Measurements from ENCODE around the gene MCF2L. TPM values are rescaled to one million over a fixed set of nuclear protein-coding genes. Genes with fewer than 3 reads are reported as not detected.
"Not testable (repeated sequence)": the region's sequence is repeated elsewhere in the genome, so short reads cannot be mapped to it uniquely, and the experiment has no call there.

Gene MCF2L
- total RNA-seq, 1 experiment from 2014 or later: 5.8 TPM

GRCh38 chr13:113066142-113066455 is 97.1 kb downstream of the MCF2L start:
- DNase-seq: no peak
- H3K36me3 ChIP-seq: no peaks in the 10 kb centered on the region
- H3K4me3 ChIP-seq: no peak overlapping the region
- no peaks in the 10 kb centered on the region for H3K9me3 ChIP-seq
- peaks cover 20% of the 10 kb centered on the region for H3K27me3 ChIP-seq

GRCh38 chr13:113066746-113067145 is 97.7 kb downstream of the MCF2L start:
- no peak for DNase-seq
- H3K36me3 ChIP-seq: no peaks in the 10 kb centered on the region
- H3K27me3 ChIP-seq: peaks cover 23% of the 10 kb centered on the region
- H3K9me3 ChIP-seq: no peaks in the 10 kb centered on the region
- no peak overlapping the region for H3K4me3 ChIP-seq

- Histone ChIP-seq H3K36me3 (no peaks in the 10 kb centered on the region), H3K27me3 (peaks cover 14% of the 10 kb centered on the region), H3K9me3 (no peaks in the 10 kb centered on the region), H3K4me3 (no peak overlapping the region)
- no peak for DNase-seq
Measured at GRCh38 chr13:113069861-113070805, 101.1 kb downstream of the MCF2L start.

- Histone ChIP-seq H3K36me3 (no peaks in the 10 kb centered on the region), H3K4me3 (no peak overlapping the region), H3K27me3 (0 out of 2 replicates have a peak, but pooled peaks cover 13% of the 10 kb centered on the region), H3K9me3 (no peaks in the 10 kb centered on the region)
- no peak for DNase-seq
Measured at GRCh38 chr13:113070855-113071254, 101.8 kb downstream of the MCF2L start.

GRCh38 chr13:113072376-113072775 is 103.4 kb downstream of the MCF2L start:
- no peaks in the 10 kb centered on the region for H3K9me3 ChIP-seq
- 0 out of 2 replicates have a peak, but pooled peaks cover 13% of the 10 kb centered on the region for H3K27me3 ChIP-seq
- H3K4me3 ChIP-seq: no peak overlapping the region
- H3K36me3 ChIP-seq: no peaks in the 10 kb centered on the region
- no peak for DNase-seq

GRCh38 chr13:113073942-113074341 is 104.9 kb downstream of the MCF2L start:
- H3K27me3 ChIP-seq: 0 out of 2 replicates have a peak, but pooled peaks cover 13% of the 10 kb centered on the region
- no peak for DNase-seq
- H3K4me3 ChIP-seq: no peak overlapping the region
- no peaks in the 10 kb centered on the region for H3K9me3 ChIP-seq
- no peaks in the 10 kb centered on the region for H3K36me3 ChIP-seq

GRCh38 chr13:113074401-113074800 is 105.4 kb downstream of the MCF2L start:
- no peaks in the 10 kb centered on the region for H3K9me3 ChIP-seq
- no peaks in the 10 kb centered on the region for H3K36me3 ChIP-seq
- H3K27me3 ChIP-seq: 0 out of 2 replicates have a peak, but pooled peaks cover 13% of the 10 kb centered on the region
- H3K4me3 ChIP-seq: no peak overlapping the region
- no peak for DNase-seq

GRCh38 chr13:113074876-113075275 is 105.9 kb downstream of the MCF2L start:
- H3K36me3 ChIP-seq: no peaks in the 10 kb centered on the region
- no peak overlapping the region for H3K4me3 ChIP-seq
- H3K27me3 ChIP-seq: 0 out of 2 replicates have a peak, but pooled peaks cover 13% of the 10 kb centered on the region
- no peaks in the 10 kb centered on the region for H3K9me3 ChIP-seq
- DNase-seq: no peak

- Histone ChIP-seq H3K9me3 (no peaks in the 10 kb centered on the region), H3K36me3 (no peaks in the 10 kb centered on the region), H3K27me3 (0 out of 2 replicates have a peak, but pooled peaks cover 13% of the 10 kb centered on the region), H3K4me3 (no peak overlapping the region)
- DNase-seq: no peak
Measured at GRCh38 chr13:113075711-113076110, 106.7 kb downstream of the MCF2L start.

- no peaks in the 10 kb centered on the region for H3K36me3 ChIP-seq
- 0 out of 2 replicates have a peak, but pooled peaks cover 9% of the 10 kb centered on the region for H3K27me3 ChIP-seq
Measured at GRCh38 chr13:113076681-113077401, 107.8 kb downstream of the MCF2L start.

GRCh38 chr13:113077566-113077952 is 108.5 kb downstream of the MCF2L start:
- H3K27me3 ChIP-seq: 0 out of 2 replicates have a peak, but pooled peaks cover 2% of the 10 kb centered on the region
- no peaks in the 10 kb centered on the region for H3K9me3 ChIP-seq
- no peak overlapping the region for H3K4me3 ChIP-seq
- H3K36me3 ChIP-seq: no peaks in the 10 kb centered on the region
- DNase-seq: no peak

More at GRCh38 chr13:113076681-113077401, 107.8 kb downstream of the MCF2L start:
- DNase-seq: no peak
- Histone ChIP-seq H3K4me3 (no peak overlapping the region), H3K9me3 (no peaks in the 10 kb centered on the region)

GRCh38 chr13:113077953-113078901 is 109.2 kb downstream of the MCF2L start:
- Histone ChIP-seq H3K27me3 (no peaks in the 10 kb centered on the region), H3K4me3 (no peak overlapping the region), H3K9me3 (no peaks in the 10 kb centered on the region), H3K36me3 (no peaks in the 10 kb centered on the region)
- no peak for DNase-seq

GRCh38 chr13:113078902-113079780 is 110.1 kb downstream of the MCF2L start:
- Histone ChIP-seq H3K27me3 (no peaks in the 10 kb centered on the region; the same call in 1 of the 2 replicates), H3K36me3 (no peaks in the 10 kb centered on the region), H3K4me3 (no peak overlapping the region), H3K9me3 (no peaks in the 10 kb centered on the region)
- DNase-seq: no peak

- H3K27me3 ChIP-seq, H3K9me3 ChIP-seq, DNase-seq, H3K4me3 ChIP-seq, H3K36me3 ChIP-seq: not testable (repeated sequence)
Measured at GRCh38 chr13:113079781-113080080, 110.7 kb downstream of the MCF2L start.

- Histone ChIP-seq H3K4me3 (no peak overlapping the region), H3K27me3 (no peaks in the 10 kb centered on the region; the same call in 1 of the 2 replicates), H3K36me3 (no peaks in the 10 kb centered on the region), H3K9me3 (no peaks in the 10 kb centered on the region)
- no peak for DNase-seq
Measured at GRCh38 chr13:113080361-113080831, 111.4 kb downstream of the MCF2L start.
